Endodermal cell (in vitro differentiated cells): ENCODE results near the gene VPS33A. TPM values are rescaled to one million over a fixed set of nuclear protein-coding genes. Genes with fewer than 3 reads are reported as not detected.

Source experiments
- DNase-seq: peaks from one replicate; pipeline ENCODE4 v3.0.0-alpha.2; 2017
- H3K27ac ChIP-seq: 2 replicates; pipeline ENCODE4 v1.5.1; 2013; ENCODE audit warnings: mild to moderate bottlenecking, low read depth, low read length, moderate library complexity
- H3K27me3 ChIP-seq: 2 replicates; pipeline ENCODE4 v1.6.1; 2013; ENCODE audit warnings: mild to moderate bottlenecking, low read length, moderate library complexity; ENCODE audit not compliant: insufficient read depth, control insufficient read depth, poor library complexity, severe bottlenecking
- H3K36me3 ChIP-seq: 2 replicates; pipeline ENCODE4 v1.7.0; 2013; ENCODE audit warnings: mild to moderate bottlenecking, low read length, moderate library complexity; ENCODE audit not compliant: control insufficient read depth, insufficient read depth
- H3K4me1 ChIP-seq: one replicate; pipeline ENCODE4 v1.7.0; 2013; ENCODE audit warnings: low read length; ENCODE audit not compliant: control insufficient read depth, insufficient read depth
- H3K4me3 ChIP-seq: 2 replicates; pipeline ENCODE4 v1.5.1; 2013; ENCODE audit warnings: mild to moderate bottlenecking, low read length, moderate library complexity
- H3K9ac ChIP-seq: 2 replicates; pipeline ENCODE4 v1.6.1; 2013; ENCODE audit warnings: mild to moderate bottlenecking, low read length, moderate library complexity; ENCODE audit not compliant: poor library complexity, severe bottlenecking; ENCODE audit errors: extremely low read depth
- H3K9me3 ChIP-seq: 2 replicates; pipeline ENCODE4 v1.6.1; 2013; ENCODE audit warnings: mild to moderate bottlenecking, low read length, moderate library complexity; ENCODE audit not compliant: control insufficient read depth
- H3K27ac Mint-ChIP-seq: 2 replicates; pipeline ENCODE4 v1.8.0; 2020; ENCODE audit warnings: mixed read lengths
- H3K27me3 Mint-ChIP-seq: 2 replicates; pipeline ENCODE4 v1.8.0; 2021; ENCODE audit warnings: mild to moderate bottlenecking, mixed read lengths; ENCODE audit not compliant: insufficient read depth
- H3K36me3 Mint-ChIP-seq: 2 replicates; pipeline ENCODE4 v1.8.0; 2020; ENCODE audit warnings: low read depth, mixed read lengths
- H3K4me1 Mint-ChIP-seq: 2 replicates; pipeline ENCODE4 v1.8.0; 2020; ENCODE audit warnings: mixed read lengths
- H3K4me3 Mint-ChIP-seq: 2 replicates; pipeline ENCODE4 v1.8.0; 2020; ENCODE audit warnings: mild to moderate bottlenecking, moderate library complexity, mixed read lengths
- H3K9me3 Mint-ChIP-seq: 2 replicates; pipeline ENCODE4 v1.8.0; 2020; ENCODE audit warnings: mild to moderate bottlenecking, mixed read lengths
- WGBS, 2 experiments: methylation state at CpG; one replicate each; pipeline versions ENCODE4 v1.1.5 to v1.1.7; 2013; ENCODE audit warnings: missing lambda C conversion rate in 2 of 2, mixed read lengths in 1 of 2; ENCODE audit not compliant: insufficient coverage in 1 of 2, insufficient read length in 1 of 2; 5-methylcytosine and 5-hydroxymethylcytosine counted together
- total RNA-seq, 2 donors: library from RNA; stranded (reverse); fragmentation: NEBNext Ultra II Directional in 1 of 2; extraction: Animal tissue kit (Norgen Biotek cat#: 25700) in 1 of 2; gene quantifications; 2 replicates in 1 of 2; 3 replicates in 1 of 2; pipeline ENCODE4 v1.2.1, GENCODE V29; 2021
- TF ChIP-seq, protein P1 (sequence below): fragments of 200-600 bp; sonication (generic); conservative IDR thresholded peaks from 2 replicates; pipeline ENCODE4 v1.5.0; 2021; ENCODE audit warnings: antibody characterized with exemption, mild to moderate bottlenecking

VPS33A gene
- total RNA-seq, 2 donors from 2014 or later = 50.6 to 52.8 TPM

DNA sequence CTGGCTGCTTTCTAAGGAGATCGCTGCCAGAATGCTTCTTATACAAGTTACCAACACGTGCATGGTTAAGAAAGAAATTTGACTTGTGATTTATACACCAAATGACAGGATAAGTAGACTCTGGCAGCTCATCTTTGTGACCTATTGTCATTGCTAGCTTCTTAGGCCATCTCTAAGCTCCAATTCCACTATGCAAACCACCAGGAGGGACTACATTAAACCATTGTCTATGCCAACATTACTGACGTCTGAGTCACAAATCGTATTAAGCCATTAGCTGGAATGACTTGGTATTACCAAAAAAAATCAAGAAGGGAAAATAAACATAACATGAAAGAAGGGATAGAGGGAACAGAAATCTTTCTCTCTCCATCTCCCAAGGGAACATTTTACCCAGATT is 15.8 kb upstream of the VPS33A start:
- no peaks in the 10 kb centered on the region for H3K9me3 Mint-ChIP-seq
- H3K27ac Mint-ChIP-seq = no peak overlapping the region
- Histone ChIP-seq H3K36me3 (peaks cover 43% of the 10 kb centered on the region), H3K4me3 (no peak overlapping the region), H3K27me3 (no peaks in the 10 kb centered on the region), H3K27ac (no peak overlapping the region), H3K9ac (no peak overlapping the region), H3K4me1 (peaks cover 2% of the 10 kb centered on the region), H3K9me3 (no peaks in the 10 kb centered on the region)
- TF ChIP-seq, protein P1, sequence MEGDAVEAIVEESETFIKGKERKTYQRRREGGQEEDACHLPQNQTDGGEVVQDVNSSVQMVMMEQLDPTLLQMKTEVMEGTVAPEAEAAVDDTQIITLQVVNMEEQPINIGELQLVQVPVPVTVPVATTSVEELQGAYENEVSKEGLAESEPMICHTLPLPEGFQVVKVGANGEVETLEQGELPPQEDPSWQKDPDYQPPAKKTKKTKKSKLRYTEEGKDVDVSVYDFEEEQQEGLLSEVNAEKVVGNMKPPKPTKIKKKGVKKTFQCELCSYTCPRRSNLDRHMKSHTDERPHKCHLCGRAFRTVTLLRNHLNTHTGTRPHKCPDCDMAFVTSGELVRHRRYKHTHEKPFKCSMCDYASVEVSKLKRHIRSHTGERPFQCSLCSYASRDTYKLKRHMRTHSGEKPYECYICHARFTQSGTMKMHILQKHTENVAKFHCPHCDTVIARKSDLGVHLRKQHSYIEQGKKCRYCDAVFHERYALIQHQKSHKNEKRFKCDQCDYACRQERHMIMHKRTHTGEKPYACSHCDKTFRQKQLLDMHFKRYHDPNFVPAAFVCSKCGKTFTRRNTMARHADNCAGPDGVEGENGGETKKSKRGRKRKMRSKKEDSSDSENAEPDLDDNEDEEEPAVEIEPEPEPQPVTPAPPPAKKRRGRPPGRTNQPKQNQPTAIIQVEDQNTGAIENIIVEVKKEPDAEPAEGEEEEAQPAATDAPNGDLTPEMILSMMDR = no peak
- peaks cover 5% of the 10 kb centered on the region for H3K4me1 Mint-ChIP-seq
- H3K27me3 Mint-ChIP-seq = no peaks in the 10 kb centered on the region
- 81 to 83% methylated on average over 4 of the region's 4 CpGs for WGBS, 2 experiments
- peak; percentile 32 for DNase-seq
- no peak overlapping the region for H3K4me3 Mint-ChIP-seq
- peaks cover 17% of the 10 kb centered on the region for H3K36me3 Mint-ChIP-seq

DNA sequence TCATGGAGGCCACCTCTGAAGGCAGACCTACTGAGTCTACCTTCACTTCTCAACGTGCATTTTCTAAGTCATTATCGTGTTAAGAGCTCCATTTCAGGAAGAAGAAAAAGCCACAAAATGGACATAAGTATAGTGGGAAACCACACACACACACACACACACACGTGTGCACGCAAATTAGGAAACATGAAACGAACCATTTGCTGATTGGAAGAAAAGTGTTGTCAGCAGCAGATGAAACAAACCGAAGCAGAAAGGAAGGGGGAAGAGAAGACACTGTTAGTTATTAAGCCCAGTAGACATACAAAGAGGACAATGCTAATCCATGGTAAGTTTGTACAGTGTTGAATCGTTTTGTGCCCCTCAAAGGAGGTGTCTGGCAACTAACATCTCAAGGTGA is 9.9 kb upstream of the VPS33A start:
- no peaks in the 10 kb centered on the region for H3K9me3 ChIP-seq
- H3K27me3 Mint-ChIP-seq = no peaks in the 10 kb centered on the region
- H3K36me3 ChIP-seq = peaks cover 50% of the 10 kb centered on the region
- peaks cover 2% of the 10 kb centered on the region for H3K4me1 ChIP-seq
- TF ChIP-seq, protein P1 = no peak
- H3K4me1 Mint-ChIP-seq = peaks cover 5% of the 10 kb centered on the region
- H3K9me3 Mint-ChIP-seq = no peaks in the 10 kb centered on the region
- H3K4me3 ChIP-seq = no peak overlapping the region
- H3K4me3 Mint-ChIP-seq = no peak overlapping the region
- H3K27me3 ChIP-seq = no peaks in the 10 kb centered on the region
- 95 to 100% methylated on average over 4 to 5 of the region's 7 CpGs for WGBS, 2 experiments
- DNase-seq = peak; percentile 10
- H3K36me3 Mint-ChIP-seq = peaks cover 34% of the 10 kb centered on the region
- no peak overlapping the region for H3K27ac ChIP-seq
- H3K9ac ChIP-seq = no peak overlapping the region
- H3K27ac Mint-ChIP-seq = no peak overlapping the region

DNA sequence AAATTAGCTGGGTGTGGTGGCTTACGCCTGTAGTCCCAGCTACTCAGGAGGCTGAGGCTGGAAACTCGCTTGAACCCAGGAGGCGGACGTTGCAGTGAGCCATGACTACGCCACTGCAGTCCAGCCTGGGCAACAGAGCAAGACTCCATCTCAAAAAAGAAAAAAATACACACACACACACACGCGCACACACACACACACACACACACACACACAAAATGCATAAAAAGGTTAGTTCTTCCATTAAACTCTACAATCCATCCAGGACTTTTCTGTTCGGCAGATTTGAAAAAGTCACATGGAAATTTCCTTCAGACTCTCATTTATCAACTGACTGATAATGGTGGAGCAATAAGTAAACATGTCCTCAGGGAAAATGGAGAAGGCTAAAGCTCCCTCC is 9.2 kb upstream of the VPS33A start:
- H3K27ac Mint-ChIP-seq = no peak overlapping the region
- no peak overlapping the region for H3K4me3 Mint-ChIP-seq
- H3K36me3 Mint-ChIP-seq = peaks cover 32% of the 10 kb centered on the region
- H3K27me3 Mint-ChIP-seq = no peaks in the 10 kb centered on the region
- Histone ChIP-seq H3K27ac (no peak overlapping the region), H3K9ac (no peak overlapping the region), H3K36me3 (peaks cover 45% of the 10 kb centered on the region), H3K9me3 (no peaks in the 10 kb centered on the region), H3K4me1 (peaks cover 2% of the 10 kb centered on the region), H3K4me3 (no peak overlapping the region), H3K27me3 (no peaks in the 10 kb centered on the region)
- WGBS, 2 experiments = 92 to 96% methylated on average over 4 to 6 of the region's 8 CpGs
- TF ChIP-seq, protein P1 = no peak
- H3K9me3 Mint-ChIP-seq = no peaks in the 10 kb centered on the region
- H3K4me1 Mint-ChIP-seq = peaks cover 5% of the 10 kb centered on the region
- DNase-seq = no peak
